ENCODE measurements around the gene RET. TPM values are rescaled to one million over a fixed set of nuclear protein-coding genes. Genes with fewer than 3 reads are reported as not detected.

The RET gene
- 0.24 TPM in 1 of 2 replicates, not detected in the other for total RNA-seq (2014; rRNA removed; shearing (Covaris generic))
- 0.67 and 0.75 TPM in 2 replicates for polyA plus RNA-seq (2015; cell fraction: cytosol; rRNA removed)
- polyA plus RNA-seq (2015; cell fraction: nucleus; rRNA removed), result 0.75 and 1.4 TPM in 2 replicates

DNA sequence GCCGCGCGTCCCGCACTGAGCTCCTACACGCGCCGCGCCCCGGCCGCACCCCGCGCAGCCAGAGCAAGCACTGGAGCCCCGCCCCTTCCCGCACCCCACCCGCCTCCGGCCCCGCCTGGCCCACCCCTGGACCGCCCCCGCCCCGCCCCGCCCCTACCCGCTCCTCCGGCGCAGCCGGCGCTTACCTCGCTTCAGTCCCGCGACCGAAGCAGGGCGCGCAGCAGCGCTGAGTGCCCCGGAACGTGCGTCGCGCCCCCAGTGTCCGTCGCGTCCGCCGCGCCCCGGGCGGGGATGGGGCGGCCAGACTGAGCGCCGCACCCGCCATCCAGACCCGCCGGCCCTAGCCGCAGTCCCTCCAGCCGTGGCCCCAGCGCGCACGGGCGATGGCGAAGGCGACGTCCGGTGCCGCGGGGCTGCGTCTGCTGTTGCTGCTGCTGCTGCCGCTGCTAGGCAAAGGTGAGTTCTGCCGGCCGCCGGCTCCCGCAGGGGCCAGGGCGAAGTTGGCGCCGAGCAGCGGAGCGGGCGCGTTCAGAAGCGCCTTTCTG, at the start of gene RET:
Gene RET, plus strand, starts transcription at position 194 of the 545 bp plus-strand sequence. Its CDS starts 190 bp downstream, at position 384.
- in situ Hi-C loops (cut with HindIII; ENCODE audit: low pct_unique_long_range_greater_than_20kb, low sequenced_read_pairs), result no loop called here
- no peak for DNase-seq (ENCODE audit: low read depth, low spot score)

- in situ Hi-C loops (cut with HindIII; ENCODE audit: low pct_unique_long_range_greater_than_20kb, low sequenced_read_pairs), result no loop called here
Measured at GRCh38 chr10:43027331-43027955, 49.4 kb upstream of the RET start.

DNA sequence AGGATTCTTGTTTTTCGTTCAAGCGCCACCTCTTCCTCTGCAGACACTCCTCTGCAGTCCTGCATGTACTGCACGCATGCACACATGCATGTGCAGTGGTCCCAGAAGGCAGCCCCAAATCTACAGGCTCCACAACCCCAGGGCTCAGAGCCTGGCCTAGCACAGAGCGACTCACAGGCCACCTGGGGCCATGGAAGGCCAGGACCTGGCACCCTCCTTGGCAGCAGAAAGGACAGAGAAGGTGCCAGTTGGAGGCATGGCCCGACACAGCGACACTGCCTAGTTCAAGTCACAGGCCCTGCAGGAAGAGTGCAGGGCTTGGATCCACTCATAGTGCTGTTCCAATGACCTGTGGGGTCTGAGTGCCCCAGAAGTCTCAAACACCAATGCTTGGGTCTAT, 48.7 kb upstream of the RET start:
- DNase-seq (ENCODE audit: low read depth, low spot score), result no peak
- in situ Hi-C loops (cut with HindIII; ENCODE audit: low pct_unique_long_range_greater_than_20kb, low sequenced_read_pairs), result no loop called here

More at GRCh38 chr10:43027331-43027955, 49.4 kb upstream of the RET start:
- no peak for DNase-seq (ENCODE audit: low read depth, low spot score)

DNA sequence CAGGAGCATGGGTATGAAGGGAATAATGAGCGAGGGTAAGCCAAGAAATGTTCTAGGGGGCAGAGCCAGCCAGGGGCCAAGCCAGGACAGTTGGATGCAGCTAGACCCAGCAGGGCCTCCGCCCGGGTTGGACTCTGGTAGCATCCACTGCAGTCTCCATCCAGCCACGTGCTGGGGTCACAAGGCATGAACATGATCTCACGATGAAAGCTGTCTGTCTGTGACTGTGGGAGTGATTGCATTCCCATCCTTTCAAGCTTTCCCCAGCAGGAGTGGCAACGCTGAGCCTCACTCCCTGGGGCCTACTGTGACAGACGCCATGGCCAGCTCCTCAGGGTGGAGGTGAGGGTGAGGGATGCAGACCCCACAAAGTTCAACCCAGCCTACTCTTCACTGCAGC, 47.8 kb upstream of the RET start:
- no peak for DNase-seq (ENCODE audit: low read depth, low spot score)
- in situ Hi-C loops (cut with HindIII; ENCODE audit: low pct_unique_long_range_greater_than_20kb, low sequenced_read_pairs), result no loop called here

GRCh38 chr10:43032613-43033012, 44.3 kb upstream of the RET start:
- in situ Hi-C loops (cut with HindIII; ENCODE audit: low pct_unique_long_range_greater_than_20kb, low sequenced_read_pairs), result no loop called here
- DNase-seq (ENCODE audit: low read depth, low spot score), result no peak

- DNase-seq (ENCODE audit: low read depth, low spot score), result no peak
- in situ Hi-C loops (cut with HindIII; ENCODE audit: low pct_unique_long_range_greater_than_20kb, low sequenced_read_pairs), result no loop called here
Measured at GRCh38 chr10:43035800-43036199, 41.1 kb upstream of the RET start.

DNA sequence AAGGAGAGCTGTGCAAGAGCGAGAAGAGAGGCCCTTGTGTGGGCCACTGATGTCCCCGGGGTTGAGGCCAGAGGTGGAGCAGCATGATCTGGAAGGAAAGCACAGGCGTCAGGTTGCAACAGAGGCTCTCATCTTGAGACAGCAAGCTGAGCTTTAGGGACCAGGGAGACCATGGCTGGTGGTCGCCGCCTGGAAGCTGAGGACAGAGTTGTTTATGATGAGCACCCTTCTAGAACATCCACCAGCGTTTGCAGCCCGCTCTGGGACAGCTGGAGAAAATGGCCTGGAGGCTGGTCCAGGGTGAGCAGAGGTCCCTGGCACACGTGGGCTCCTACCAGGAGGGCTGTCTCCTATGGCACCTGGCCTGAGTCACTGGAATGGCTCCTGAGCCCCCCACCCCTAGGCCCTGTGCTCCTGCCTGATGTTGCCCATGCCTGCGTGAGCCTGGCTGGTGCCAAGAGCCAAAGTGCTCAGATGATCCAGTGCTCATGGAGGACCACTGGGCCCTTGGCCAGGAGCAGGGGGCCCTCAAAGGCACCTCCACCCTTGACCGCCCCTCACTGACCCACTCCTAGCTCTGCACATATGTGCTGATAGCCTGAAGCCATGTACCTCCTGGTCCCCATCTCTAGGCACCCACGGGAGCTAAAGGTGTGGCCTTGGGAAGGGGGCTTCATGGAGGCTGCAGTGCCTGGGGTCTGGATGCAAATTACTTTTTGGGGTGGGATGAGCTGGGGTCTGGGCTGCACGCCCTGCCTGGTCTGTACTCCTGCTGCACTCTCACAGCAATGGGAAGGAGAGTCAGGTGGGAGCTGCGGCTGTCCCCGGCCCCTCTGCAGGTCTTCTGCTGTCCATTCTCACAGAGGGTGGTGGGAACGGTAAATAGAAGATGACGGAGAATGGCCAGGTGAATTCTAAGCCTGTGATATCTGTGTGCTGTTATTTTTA, 40.1 kb upstream of the RET start:
- no peak for DNase-seq (ENCODE audit: low read depth, low spot score)
- in situ Hi-C loops (cut with HindIII; ENCODE audit: low pct_unique_long_range_greater_than_20kb, low sequenced_read_pairs), result no loop called here

DNA sequence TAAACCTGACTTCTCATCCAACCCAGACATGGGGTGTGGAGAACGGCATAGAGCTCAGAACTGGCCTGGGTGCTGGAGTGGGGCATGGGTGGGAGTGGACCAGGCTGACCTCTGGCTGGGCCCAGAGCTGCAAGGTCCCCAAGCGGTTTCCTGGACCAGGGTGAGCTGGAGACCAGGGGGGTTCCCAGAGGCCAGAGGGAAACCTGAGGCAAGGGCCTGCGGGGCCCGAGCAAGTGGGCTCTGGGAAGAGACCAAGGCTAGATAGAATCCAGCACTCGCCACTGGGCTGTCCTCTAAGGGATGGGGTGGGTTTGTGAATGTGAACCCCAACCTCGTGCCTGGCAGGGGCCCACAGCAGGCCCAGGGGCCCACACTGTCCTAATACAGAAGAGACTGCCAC, 39.4 kb upstream of the RET start:
- in situ Hi-C loops (cut with HindIII; ENCODE audit: low pct_unique_long_range_greater_than_20kb, low sequenced_read_pairs), result no loop called here
- no peak for DNase-seq (ENCODE audit: low read depth, low spot score)

GRCh38 chr10:43037942-43038782, 38.7 kb upstream of the RET start:
- no peak for DNase-seq (ENCODE audit: low read depth, low spot score)
- in situ Hi-C loops (cut with HindIII; ENCODE audit: low pct_unique_long_range_greater_than_20kb, low sequenced_read_pairs), result no loop called here

GRCh38 chr10:43038783-43039623, 37.9 kb upstream of the RET start:
- in situ Hi-C loops (cut with HindIII; ENCODE audit: low pct_unique_long_range_greater_than_20kb, low sequenced_read_pairs), result no loop called here
- DNase-seq (ENCODE audit: low read depth, low spot score), result no peak

- DNase-seq (ENCODE audit: low read depth, low spot score), result no peak
Measured at GRCh38 chr10:43039624-43040481, 37.0 kb upstream of the RET start.

GRCh38 chr10:43040482-43041256, 36.2 kb upstream of the RET start:
- in situ Hi-C loops (cut with HindIII; ENCODE audit: low pct_unique_long_range_greater_than_20kb, low sequenced_read_pairs), result no loop called here
- DNase-seq (ENCODE audit: low read depth, low spot score), result no peak

More at GRCh38 chr10:43039624-43040481, 37.0 kb upstream of the RET start:
- in situ Hi-C loops (cut with HindIII; ENCODE audit: low pct_unique_long_range_greater_than_20kb, low sequenced_read_pairs), result no loop called here

- no peak for DNase-seq (ENCODE audit: low read depth, low spot score)
- in situ Hi-C loops (cut with HindIII; ENCODE audit: low pct_unique_long_range_greater_than_20kb, low sequenced_read_pairs), result no loop called here
Measured at GRCh38 chr10:43041422-43042342, 35.2 kb upstream of the RET start.

Data from SK-MEL-5 (cell line).